Measurements from ENCODE around the gene CDC42BPA. TPM values are rescaled to one million over a fixed set of nuclear protein-coding genes. Genes with fewer than 3 reads are reported as not detected.
A peak's percentile ranks its signal among the peaks of the same experiment; 100 is the strongest.

CDC42BPA gene
- total RNA-seq, 1 experiment from 2014 or later, result 32.0 TPM

- Histone ChIP-seq H3K27me3 (ENCODE audit: low read length) (no peaks in the 10 kb centered on the region), H2AFZ (ENCODE audit: low read length) (no peak overlapping the region), H3K9ac (ENCODE audit: low read length) (no peak overlapping the region), H3K4me3 (ENCODE audit: low read length) (no peak overlapping the region), H3K4me2 (ENCODE audit: low read length) (peak overlapping the region; percentile 24), H4K20me1 (ENCODE audit: low read length) (no peaks in the 10 kb centered on the region), H3K79me2 (ENCODE audit: low read length) (no peaks in the 10 kb centered on the region), H3K36me3 (ENCODE audit: low read depth, low read length) (no peaks in the 10 kb centered on the region), H3K9me2 (replicated peaks; ENCODE audit: low read length) (no peaks in the 10 kb centered on the region), H3F3A (ENCODE audit: low read length, unreplicated experiment) (no peaks in the 10 kb centered on the region), H3K27ac (ENCODE audit: low read length) (peak overlapping the region; percentile 22), H3K9me3 (ENCODE audit: low read length) (no peaks in the 10 kb centered on the region), H3K4me1 (ENCODE audit: insufficient read depth, low read length) (peaks cover 13% of the 10 kb centered on the region)
- ChIA-PET POLR2A (ENCODE audit: unreplicated experiment) (no interaction called here), CTCF (interaction anchor here (0.6 kb wide), 1 partner anchor 184 kb away, joined by 6 read pairs; no protein-coding TSS in a partner anchor)
- no peak for TF ChIP-seq EZH2phosphoT487 (IDR thresholded peaks at IDR 0.05; ENCODE audit: borderline replicate concordance, low read length)
- TF ChIP-seq EZH2 (IDR thresholded peaks at IDR 0.05; ENCODE audit: low read length, unreplicated experiment), result no peak
- TF ChIP-seq CTCF (conservative IDR thresholded peaks at IDR 0.05; ENCODE audit: low read depth, low read length), result no peak
- DNase-seq (peak; percentile 78), ATAC-seq (peak; percentile 80)
- intact Hi-C loops (cut with micrococcal nuclease), result no loop called here
- BruUV-seq (replicated peaks), result no TSS peak
These were observed 144.1 kb downstream of the CDC42BPA start for GRCh38 chr1:227174164-227174563.

- no peak for ATAC-seq
- intact Hi-C loops (cut with micrococcal nuclease), result no loop called here
- no peaks in the 10 kb centered on the region for H3K79me2 ChIP-seq (ENCODE audit: low read length)
- no peak overlapping the region for H2AFZ ChIP-seq (ENCODE audit: low read length)
- BruUV-seq (replicated peaks), result no TSS peak
- no peak overlapping the region for H3K9ac ChIP-seq (ENCODE audit: low read length)
- CTCF ChIA-PET, result no interaction called here
- H4K20me1 ChIP-seq (ENCODE audit: low read length), result no peaks in the 10 kb centered on the region
- peaks cover 13% of the 10 kb centered on the region for H3K4me1 ChIP-seq (ENCODE audit: insufficient read depth, low read length)
- DNase-seq, result no peak
- no peak overlapping the region for H3K4me3 ChIP-seq (ENCODE audit: low read length)
- no peaks in the 10 kb centered on the region for H3F3A ChIP-seq (ENCODE audit: low read length, unreplicated experiment)
- no peak overlapping the region for H3K27ac ChIP-seq (ENCODE audit: low read length)
- no peak for TF ChIP-seq CTCF (conservative IDR thresholded peaks at IDR 0.05; ENCODE audit: low read depth, low read length)
- H3K9me3 ChIP-seq (ENCODE audit: low read length), result no peaks in the 10 kb centered on the region
- H3K27me3 ChIP-seq (ENCODE audit: low read length), result no peaks in the 10 kb centered on the region
- H3K36me3 ChIP-seq (ENCODE audit: low read depth, low read length), result no peaks in the 10 kb centered on the region
- H3K4me2 ChIP-seq (ENCODE audit: low read length), result no peak overlapping the region
- POLR2A ChIA-PET (ENCODE audit: unreplicated experiment), result interaction anchor here (0.6 kb wide), 1 partner anchor 9 kb away, joined by 17 read pairs; no protein-coding TSS in a partner anchor
- no peaks in the 10 kb centered on the region for H3K9me2 ChIP-seq (replicated peaks; ENCODE audit: low read length)
These were observed 147.7 kb downstream of the CDC42BPA start for GRCh38 chr1:227170361-227171166.

GRCh38 chr1:227169343-227169742 is 148.9 kb downstream of the CDC42BPA start:
- H3K4me1 ChIP-seq (ENCODE audit: insufficient read depth, low read length), result peaks cover 5% of the 10 kb centered on the region
- POLR2A ChIA-PET (ENCODE audit: unreplicated experiment), result no interaction called here
- no peaks in the 10 kb centered on the region for H3K9me3 ChIP-seq (ENCODE audit: low read length)
- no peaks in the 10 kb centered on the region for H3F3A ChIP-seq (ENCODE audit: low read length, unreplicated experiment)
- BruUV-seq (replicated peaks), result no TSS peak
- intact Hi-C loops (cut with micrococcal nuclease), result no loop called here
- no peaks in the 10 kb centered on the region for H3K27me3 ChIP-seq (ENCODE audit: low read length)
- H3K9me2 ChIP-seq (replicated peaks; ENCODE audit: low read length), result no peaks in the 10 kb centered on the region
- no peak overlapping the region for H3K9ac ChIP-seq (ENCODE audit: low read length)
- no peaks in the 10 kb centered on the region for H4K20me1 ChIP-seq (ENCODE audit: low read length)
- H3K4me3 ChIP-seq (ENCODE audit: low read length), result no peak overlapping the region
- DNase-seq, result no peak
- no peak for ATAC-seq
- H3K4me2 ChIP-seq (ENCODE audit: low read length), result no peak overlapping the region
- H2AFZ ChIP-seq (ENCODE audit: low read length), result no peak overlapping the region
- TF ChIP-seq EZH2 (IDR thresholded peaks at IDR 0.05; ENCODE audit: low read length, unreplicated experiment), result no peak
- no peak for TF ChIP-seq CTCF (conservative IDR thresholded peaks at IDR 0.05; ENCODE audit: low read depth, low read length)
- TF ChIP-seq EZH2phosphoT487 (IDR thresholded peaks at IDR 0.05; ENCODE audit: borderline replicate concordance, low read length), result no peak
- no peak overlapping the region for H3K27ac ChIP-seq (ENCODE audit: low read length)
- CTCF ChIA-PET, result no interaction called here
- H3K79me2 ChIP-seq (ENCODE audit: low read length), result no peaks in the 10 kb centered on the region
- H3K36me3 ChIP-seq (ENCODE audit: low read depth, low read length), result no peaks in the 10 kb centered on the region
